Effector memory CD8-positive, alpha-beta T cell (primary cell): Measurements from ENCODE around the gene RBM43.

Experiments used
- ATAC-seq: fragments of 150-1000 bp; cut with Tn5 transposase; replicated peaks from 2 replicates; pipeline ENCODE4 v1.10.0; 2021; ENCODE audit warnings: mild to moderate bottlenecking, moderate library complexity
- DNase-seq, 3 experiments: peaks; one replicate each; pipeline ENCODE4 v3.0.0; 2021
- H3K27ac Mint-ChIP-seq, 2 donors: one replicate each; pipeline ENCODE4 v1.8.0; 2022; ENCODE audit warnings: mild to moderate bottlenecking in 2 of 2, mixed read lengths in 2 of 2, moderate library complexity in 2 of 2
- H3K27me3 Mint-ChIP-seq, 2 donors: one replicate each; pipeline ENCODE4 v1.8.0; 2022; ENCODE audit warnings: mixed read lengths in 2 of 2
- H3K36me3 Mint-ChIP-seq: one replicate; pipeline ENCODE4 v1.8.0; 2022; ENCODE audit warnings: mild to moderate bottlenecking, moderate library complexity, mixed read lengths; ENCODE audit not compliant: insufficient read depth
- H3K4me1 Mint-ChIP-seq, 2 donors: one replicate each; pipeline ENCODE4 v1.8.0; 2022; ENCODE audit warnings: low read depth in 2 of 2, mixed read lengths in 2 of 2
- H3K4me3 Mint-ChIP-seq, 2 donors: one replicate each; pipeline ENCODE4 v1.8.0; 2022; ENCODE audit warnings: mild to moderate bottlenecking in 2 of 2, mixed read lengths in 2 of 2, moderate library complexity in 2 of 2
- H3K9me3 Mint-ChIP-seq, 2 donors: one replicate each; pipeline ENCODE4 v1.8.0; 2022; ENCODE audit warnings: mixed read lengths in 2 of 2

The RBM43 gene

DNA sequence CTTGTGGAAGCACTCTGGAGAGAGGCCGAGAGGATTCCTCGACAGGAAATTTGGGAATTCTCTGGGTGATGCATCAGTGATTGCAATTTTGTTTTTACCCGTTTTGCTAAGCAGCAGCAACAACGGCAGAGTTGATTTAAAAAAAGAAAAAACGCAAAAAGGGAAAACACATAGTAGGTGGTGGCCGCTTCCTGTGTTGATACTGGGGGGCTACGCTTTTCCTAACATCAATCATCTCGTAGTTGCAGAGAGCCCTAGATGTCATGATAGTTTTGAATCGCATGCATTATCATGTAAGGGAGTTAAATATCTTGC is 271 bp upstream of the RBM43 start:
- Mint-ChIP-seq H3K9me3 (no peaks in the 10 kb centered on the region), H3K27me3 (no peaks in the 10 kb centered on the region), H3K27ac (peak overlapping the region; percentile 98 to 100), H3K36me3 (peaks cover 22% of the 10 kb centered on the region), H3K4me1 (peaks cover 20 to 24% of the 10 kb centered on the region in 2 donors), H3K4me3 (peak overlapping the region; percentile 93 to 94)
- ATAC-seq (no peak), DNase-seq (no peak)

GRCh38 chr2:151260573-151261230 is 961 bp downstream of the RBM43 start:
- no peaks in the 10 kb centered on the region for H3K9me3 Mint-ChIP-seq
- ATAC-seq (peak; percentile 9), DNase-seq (no peak)
- H3K4me1 Mint-ChIP-seq = peaks cover 21 to 25% of the 10 kb centered on the region in 2 donors
- H3K27ac Mint-ChIP-seq = peak overlapping the region; percentile 98 to 100
- H3K36me3 Mint-ChIP-seq = peaks cover 22% of the 10 kb centered on the region
- no peaks in the 10 kb centered on the region for H3K27me3 Mint-ChIP-seq
- H3K4me3 Mint-ChIP-seq = peak overlapping the region; percentile 93 to 94

DNA sequence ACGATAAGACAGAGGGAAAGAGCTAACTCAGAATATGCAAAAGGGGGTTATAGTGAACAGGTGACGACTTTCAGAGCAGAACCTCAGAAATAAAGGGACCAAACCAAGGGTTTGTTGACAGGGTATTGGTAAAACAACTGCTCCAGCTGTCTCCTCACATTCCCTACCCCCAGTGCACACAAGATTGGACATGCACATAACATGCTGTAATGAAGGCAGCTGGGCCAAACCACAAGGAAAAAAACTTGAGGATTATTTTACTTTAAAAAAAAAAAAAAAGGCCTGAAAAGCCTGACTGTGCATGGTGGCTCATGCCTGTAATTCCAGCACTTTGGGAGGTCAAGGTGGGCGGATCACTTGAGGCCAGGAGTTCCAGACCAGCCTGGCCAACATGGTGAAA is 3.5 kb downstream of the RBM43 start:
- H3K27me3 Mint-ChIP-seq = no peaks in the 10 kb centered on the region
- DNase-seq (no peak), ATAC-seq (no peak)
- peaks cover 24 to 38% of the 10 kb centered on the region in 2 donors for H3K4me1 Mint-ChIP-seq
- H3K27ac Mint-ChIP-seq = peak overlapping the region; percentile 58 to 79
- peaks cover 34% of the 10 kb centered on the region for H3K36me3 Mint-ChIP-seq
- no peak overlapping the region for H3K4me3 Mint-ChIP-seq
- no peaks in the 10 kb centered on the region for H3K9me3 Mint-ChIP-seq

DNA sequence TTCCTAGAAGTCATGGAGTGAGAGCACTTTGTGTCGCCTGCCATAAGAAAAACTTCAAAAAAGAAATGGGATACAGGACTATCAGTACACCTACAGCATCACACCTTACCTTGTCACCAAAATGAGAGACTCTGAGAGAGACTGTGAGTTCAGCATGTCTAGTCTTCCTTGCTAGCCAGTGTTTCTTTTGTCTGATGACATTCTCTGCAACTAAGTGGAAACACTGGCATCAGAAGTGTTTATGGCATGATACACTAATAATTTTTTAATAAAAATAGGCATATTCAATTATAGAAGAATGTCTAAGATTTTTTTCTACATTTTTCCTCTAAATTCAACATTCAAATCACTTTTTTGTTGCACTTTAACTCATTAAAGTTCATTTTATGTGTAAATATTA is 9.0 kb downstream of the RBM43 start:
- Mint-ChIP-seq H3K4me1 (peaks cover 7 to 20% of the 10 kb centered on the region in 2 donors), H3K36me3 (peaks cover 42% of the 10 kb centered on the region), H3K27me3 (no peaks in the 10 kb centered on the region), H3K27ac (peak overlapping the region in 1 of 2 donors; percentile 72), H3K9me3 (no peaks in the 10 kb centered on the region), H3K4me3 (no peak overlapping the region)
- DNase-seq (no peak), ATAC-seq (no peak)

- H3K36me3 Mint-ChIP-seq = peaks cover 42% of the 10 kb centered on the region
- H3K27ac Mint-ChIP-seq = peak overlapping the region in 1 of 2 donors; percentile 18
These were observed 10.7 kb downstream of the RBM43 start for GRCh38 chr2:151251012-151251411.

DNA sequence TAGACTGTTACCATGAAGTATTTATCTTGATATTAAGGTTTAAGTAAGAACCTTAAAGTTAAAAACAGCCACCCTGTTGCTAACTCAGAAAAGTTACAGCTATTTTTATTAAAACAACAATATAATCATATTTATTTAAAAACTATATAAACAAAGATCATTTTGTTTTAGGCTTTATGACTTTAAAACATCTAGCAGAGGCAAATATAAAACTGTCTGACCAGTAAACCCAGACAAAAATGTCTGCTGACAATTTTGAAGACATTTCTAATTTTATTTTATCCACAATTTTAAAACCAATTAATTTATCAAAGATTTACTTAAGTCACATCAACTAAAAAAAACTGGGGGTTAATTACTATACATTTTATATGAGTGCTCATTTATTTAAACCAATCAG is 14.2 kb downstream of the RBM43 start:
- H3K36me3 Mint-ChIP-seq = peaks cover 34% of the 10 kb centered on the region
- no peak for DNase-seq

More at GRCh38 chr2:151251012-151251411, 10.7 kb downstream of the RBM43 start:
- DNase-seq = no peak
- Mint-ChIP-seq H3K4me3 (no peak overlapping the region), H3K4me1 (peaks cover 4 to 15% of the 10 kb centered on the region in 2 donors), H3K27me3 (no peaks in the 10 kb centered on the region), H3K9me3 (no peaks in the 10 kb centered on the region)
- no peak for ATAC-seq

DNA sequence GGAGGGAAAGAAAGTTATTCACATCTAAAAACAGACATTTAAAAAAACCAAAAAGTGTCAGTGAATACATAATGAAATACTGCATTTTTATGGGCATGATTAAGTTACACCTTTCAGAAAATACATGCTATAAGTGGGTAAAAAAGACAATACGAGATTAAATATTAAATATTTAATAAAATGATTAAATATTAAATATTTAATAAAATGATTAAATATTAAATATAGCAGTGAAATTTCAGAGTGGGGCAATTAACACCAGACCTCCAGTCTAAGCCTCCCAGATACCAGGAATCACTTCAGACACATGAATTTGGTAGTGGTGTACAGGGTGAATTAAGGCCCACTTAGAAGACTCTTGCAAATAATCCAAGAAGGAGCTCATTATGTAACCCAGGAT is 15.5 kb downstream of the RBM43 start:
- H3K36me3 Mint-ChIP-seq = peaks cover 23% of the 10 kb centered on the region
- no peak for ATAC-seq
- H3K9me3 Mint-ChIP-seq = peaks cover 0 to 2% of the 10 kb centered on the region in 2 donors
- DNase-seq = no peak
- peaks cover 0 to under 1% of the 10 kb centered on the region in 2 donors for H3K27me3 Mint-ChIP-seq
- no peak overlapping the region for H3K4me3 Mint-ChIP-seq
- H3K27ac Mint-ChIP-seq = no peak overlapping the region
- no peaks in the 10 kb centered on the region for H3K4me1 Mint-ChIP-seq

More for the DNA sequence above, 14.2 kb downstream of the RBM43 start:
- no peak for ATAC-seq
- Mint-ChIP-seq H3K4me3 (no peak overlapping the region), H3K9me3 (peaks cover 0 to 2% of the 10 kb centered on the region in 2 donors), H3K4me1 (no peaks in the 10 kb centered on the region), H3K27ac (no peak overlapping the region), H3K27me3 (no peaks in the 10 kb centered on the region)

DNA sequence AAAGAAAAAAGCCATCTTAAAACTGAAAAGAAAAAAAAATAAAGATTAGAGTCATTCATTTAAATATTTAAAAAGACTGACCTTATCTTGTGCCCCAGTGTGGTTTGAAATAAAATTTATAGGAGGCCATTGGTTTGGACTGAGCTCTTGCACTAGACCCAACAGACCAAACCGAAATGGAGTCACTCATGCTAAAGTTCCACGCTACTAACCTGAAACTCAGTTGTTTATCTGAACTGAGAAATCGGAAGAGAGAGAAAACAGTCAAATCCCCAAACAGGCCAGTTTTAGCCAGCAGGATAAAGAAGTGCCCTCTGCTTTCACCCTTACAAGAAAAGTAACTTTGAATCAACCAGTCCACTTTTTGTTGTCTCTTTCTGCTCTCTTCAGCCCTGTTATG is 18.2 kb downstream of the RBM43 start:
- DNase-seq (no peak), ATAC-seq (no peak)
- H3K27me3 Mint-ChIP-seq = peaks cover 0 to 11% of the 10 kb centered on the region in 2 donors
- peaks cover 7% of the 10 kb centered on the region for H3K36me3 Mint-ChIP-seq
- H3K27ac Mint-ChIP-seq = no peak overlapping the region
- peaks cover 0 to 2% of the 10 kb centered on the region in 2 donors for H3K9me3 Mint-ChIP-seq
- no peak overlapping the region for H3K4me3 Mint-ChIP-seq
- H3K4me1 Mint-ChIP-seq = no peaks in the 10 kb centered on the region

DNA sequence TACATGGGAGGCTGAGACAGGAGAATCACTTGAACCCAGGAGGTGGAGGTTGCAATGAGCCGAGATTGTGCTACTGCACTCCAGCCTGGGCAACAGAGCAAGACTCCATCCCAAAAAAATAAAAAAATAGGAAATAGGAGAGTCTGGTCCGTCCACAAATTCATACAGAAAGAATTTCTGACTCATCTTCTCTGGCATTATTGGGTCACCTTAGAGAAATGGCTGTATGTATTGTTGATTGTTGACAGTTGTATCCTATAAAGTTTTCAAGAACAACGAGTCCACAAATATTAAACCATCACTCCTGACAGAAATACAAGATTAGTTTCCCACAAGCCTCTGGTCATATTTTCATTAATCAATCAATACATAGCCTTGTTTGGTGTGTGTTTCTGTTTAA is 20.4 kb downstream of the RBM43 start:
- ATAC-seq = no peak
- Mint-ChIP-seq H3K4me1 (no peaks in the 10 kb centered on the region), H3K4me3 (no peak overlapping the region), H3K36me3 (peaks cover 7% of the 10 kb centered on the region), H3K27ac (no peak overlapping the region), H3K27me3 (peaks cover 0 to 11% of the 10 kb centered on the region in 2 donors), H3K9me3 (peaks cover 0 to 2% of the 10 kb centered on the region in 2 donors)
- no peak for DNase-seq

- Mint-ChIP-seq H3K27me3 (peaks cover 0 to 11% of the 10 kb centered on the region in 2 donors), H3K27ac (no peak overlapping the region), H3K9me3 (no peaks in the 10 kb centered on the region), H3K4me1 (no peaks in the 10 kb centered on the region), H3K36me3 (peaks cover 7% of the 10 kb centered on the region), H3K4me3 (no peak overlapping the region)
- no peak for ATAC-seq
- DNase-seq = no peak
These were observed 21.2 kb downstream of the RBM43 start for GRCh38 chr2:151240433-151240832.

DNA sequence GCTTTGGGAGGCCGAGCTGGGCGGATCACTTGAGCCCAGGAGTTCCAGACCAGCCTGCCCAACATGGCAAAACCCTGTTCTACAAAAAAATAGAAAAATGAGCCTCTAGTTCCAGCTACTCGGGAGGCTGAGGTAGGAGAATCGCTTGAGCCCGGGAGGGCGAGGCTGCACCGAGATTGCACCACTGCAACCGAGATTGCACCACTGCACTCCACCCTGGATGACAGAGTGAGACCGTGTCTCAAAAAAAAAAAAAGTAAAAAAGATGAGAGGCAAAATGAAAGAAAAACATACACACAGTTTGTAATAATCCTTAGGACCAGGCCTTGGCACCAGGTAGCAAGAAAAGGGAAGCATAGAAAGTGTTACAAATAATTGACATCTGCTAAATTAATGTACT is 22.0 kb downstream of the RBM43 start:
- H3K36me3 Mint-ChIP-seq = peaks cover 4% of the 10 kb centered on the region
- ATAC-seq = no peak
- H3K27me3 Mint-ChIP-seq = peaks cover 0 to 11% of the 10 kb centered on the region in 2 donors
- no peak overlapping the region for H3K4me3 Mint-ChIP-seq
- H3K4me1 Mint-ChIP-seq = no peaks in the 10 kb centered on the region
- no peak for DNase-seq
- H3K9me3 Mint-ChIP-seq = no peaks in the 10 kb centered on the region
- H3K27ac Mint-ChIP-seq = no peak overlapping the region

- Mint-ChIP-seq H3K36me3 (peaks cover 4% of the 10 kb centered on the region), H3K27me3 (peaks cover 0 to 11% of the 10 kb centered on the region in 2 donors), H3K27ac (no peak overlapping the region), H3K4me1 (no peaks in the 10 kb centered on the region), H3K4me3 (no peak overlapping the region), H3K9me3 (no peaks in the 10 kb centered on the region)
- ATAC-seq = peak; percentile 79
- DNase-seq = peak; percentile 31 to 40 (median 39)
These were observed 22.9 kb downstream of the RBM43 start for GRCh38 chr2:151238527-151239487.

- ATAC-seq (no peak), DNase-seq (no peak)
- no peak overlapping the region for H3K4me3 Mint-ChIP-seq
- H3K9me3 Mint-ChIP-seq = no peaks in the 10 kb centered on the region
- no peak overlapping the region for H3K27ac Mint-ChIP-seq
- peaks cover 6 to 11% of the 10 kb centered on the region in 2 donors for H3K27me3 Mint-ChIP-seq
- H3K4me1 Mint-ChIP-seq = no peaks in the 10 kb centered on the region
- H3K36me3 Mint-ChIP-seq = peaks cover 4% of the 10 kb centered on the region
These were observed 24.1 kb downstream of the RBM43 start for GRCh38 chr2:151237422-151238025.
